Germinal center (tissue), 1 donor: ENCODE measurements around the gene KANK2.
"Not testable (repeated sequence)": the region's sequence is repeated elsewhere in the genome, so short reads cannot be mapped to it uniquely, and the experiment has no call there.

Experiments used
- DNase-seq: peaks from one replicate; pipeline ENCODE4 v3.0.0; 2012; ENCODE audit warnings: mixed read lengths, low spot score

The KANK2 gene

GRCh38 chr19:11140023-11140538 is 57.3 kb downstream of the KANK2 start:
- not testable (repeated sequence) for DNase-seq

GRCh38 chr19:11138601-11139300 is 58.6 kb downstream of the KANK2 start:
- DNase-seq, result no peak

- peak; percentile 53 for DNase-seq
Measured at GRCh38 chr19:11137542-11138384, 59.6 kb downstream of the KANK2 start.

- DNase-seq, result no peak
Measured at GRCh38 chr19:11136400-11137101, 60.8 kb downstream of the KANK2 start.

- DNase-seq, result no peak
Measured at GRCh38 chr19:11131471-11131870, 65.9 kb downstream of the KANK2 start.

GRCh38 chr19:11130824-11131455 is 66.4 kb downstream of the KANK2 start:
- DNase-seq, result peak; percentile 89

- no peak for DNase-seq
Measured at GRCh38 chr19:11127905-11128304, 69.4 kb downstream of the KANK2 start.

- DNase-seq, result peak; percentile 68
Measured at GRCh38 chr19:11125994-11126685, 71.2 kb downstream of the KANK2 start.

GRCh38 chr19:11124157-11124556 is 73.2 kb downstream of the KANK2 start:
- not testable (repeated sequence) for DNase-seq

GRCh38 chr19:11123114-11123513 is 74.2 kb downstream of the KANK2 start:
- no peak for DNase-seq

- not testable (repeated sequence) for DNase-seq
Measured at GRCh38 chr19:11121963-11122362, 75.4 kb downstream of the KANK2 start.

- DNase-seq, result no peak
Measured at GRCh38 chr19:11116507-11116906, 80.8 kb downstream of the KANK2 start.

GRCh38 chr19:11115895-11116446 is 81.4 kb downstream of the KANK2 start:
- DNase-seq, result no peak

- DNase-seq, result no peak
Measured at GRCh38 chr19:11115042-11115441, 82.3 kb downstream of the KANK2 start.
